ENCODE data around the gene USP47. TPM values are rescaled to one million over a fixed set of nuclear protein-coding genes. Genes with fewer than 3 reads are reported as not detected.

USP47 gene
- total and polyA plus RNA-seq, 2 of the 8 experiments (the other 6 are each of a cell fraction or from before 2014, with no cell fraction given) = 4.2 to 21.3 TPM

DNA sequence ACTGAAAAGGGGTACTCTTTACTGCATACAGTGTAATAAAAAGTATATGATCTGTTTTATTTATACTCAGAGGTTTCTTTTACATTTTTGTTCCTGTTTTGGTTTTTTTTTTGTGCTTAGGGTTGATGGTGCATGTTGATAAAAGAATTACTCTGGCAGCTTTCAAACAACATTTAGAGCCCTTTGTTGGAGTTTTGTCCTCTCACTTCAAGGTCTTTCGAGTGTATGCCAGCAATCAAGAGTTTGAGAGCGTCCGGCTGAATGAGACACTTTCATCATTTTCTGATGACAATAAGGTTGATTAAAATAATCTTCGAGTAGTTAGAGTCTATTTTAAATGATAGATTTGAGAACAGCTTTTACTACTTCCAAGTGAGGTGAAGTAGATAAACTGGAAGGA, 106.1 kb downstream of the USP47 start:
- no peak for DNase-seq (ENCODE audit: low read depth in 1 of 2, low spot score in 2 of 2)
- Histone ChIP-seq H3K79me1 (ENCODE audit: low read depth, low read length) (no peaks in the 10 kb centered on the region), H3K9ac (replicated peaks in 1 of 4; ENCODE audit: extremely low read depth in 1 of 4, low read depth in 3 of 4, low read length in 3 of 4) (no peak overlapping the region), H3K56ac (replicated peaks; ENCODE audit: insufficient read length, low read depth, low read length) (no peak overlapping the region), H2BK20ac (ENCODE audit: low read length) (no peak overlapping the region), H2BK5ac (ENCODE audit: low read depth, low read length) (no peak overlapping the region), H3K4ac (replicated peaks; ENCODE audit: insufficient read length, low read depth, low read length) (no peak overlapping the region), H3K36me3 (ENCODE audit: control insufficient read depth in 2 of 4, insufficient read depth in 4 of 4, low read length in 3 of 4) (peaks cover 0 to 13% (median under 1%) of the 10 kb centered on the region in 4 experiments; a peak in 4 of 8 replicates), H3K4me2 (ENCODE audit: insufficient read depth in 1 of 2, low read depth in 2 of 2, low read length in 2 of 2) (no peak overlapping the region), H4K91ac (replicated peaks; ENCODE audit: insufficient read length, low read length) (no peak overlapping the region), H2BK120ac (replicated peaks; ENCODE audit: low read depth, low read length) (no peak overlapping the region), H3K27me3 (replicated peaks in 1 of 4; ENCODE audit: control insufficient read depth in 3 of 4, extremely low read depth in 1 of 4, insufficient read depth in 3 of 4, low read length in 3 of 4) (no peaks in the 10 kb centered on the region), H2BK15ac (ENCODE audit: low read length) (no peak overlapping the region), H4K8ac (ENCODE audit: extremely low read depth, insufficient read depth, low read length) (no peak overlapping the region), H2BK12ac (ENCODE audit: low read depth, low read length) (no peak overlapping the region), H2AK5ac (ENCODE audit: low read depth, low read length) (no peak overlapping the region), H4K5ac (ENCODE audit: insufficient read length, low read depth, low read length) (no peak overlapping the region), H3K9me3 (ENCODE audit: insufficient read depth in 2 of 2, low read depth in 1 of 2, low read length in 1 of 2) (no peaks in the 10 kb centered on the region), H3K23ac (ENCODE audit: insufficient read length) (no peak overlapping the region), H2AFZ (ENCODE audit: low read length) (no peak overlapping the region), H3K18ac (ENCODE audit: extremely low read depth, low read length) (no peak overlapping the region), H3K4me3 (ENCODE audit: extremely low read depth in 1 of 4, insufficient read depth in 2 of 4, low read depth in 3 of 4, low read length in 4 of 4) (no peak overlapping the region), H4K20me1 (replicated peaks in 1 of 2; ENCODE audit: control insufficient read depth in 1 of 2, insufficient read depth in 2 of 2, low read length in 2 of 2) (peaks cover 0 to 3% of the 10 kb centered on the region in 2 experiments), H3K14ac (ENCODE audit: insufficient read length) (no peak overlapping the region), H3K27ac (ENCODE audit: low read depth, low read length) (no peak overlapping the region), H3K79me2 (ENCODE audit: control insufficient read depth in 1 of 2, insufficient read depth in 2 of 2, low read length in 2 of 2) (no peaks in the 10 kb centered on the region), H3K4me1 (replicated peaks in 1 of 4; ENCODE audit: control insufficient read depth in 3 of 4, insufficient read depth in 4 of 4, low read length in 3 of 4) (no peaks in the 10 kb centered on the region), H3K23me2 (ENCODE audit: low read depth, low read length) (no peaks in the 10 kb centered on the region)
- FAIRE-seq = no peak
- POLR2A ChIA-PET (ENCODE audit: partially characterized antibody) = interaction anchor here (0.9 kb wide), 1 partner anchor 8 kb away, joined by 4 read pairs; no protein-coding TSS in a partner anchor
- WGBS, 2 experiments (ENCODE audit: extremely low coverage in 1 of 2, insufficient coverage in 1 of 2, insufficient read length in 1 of 2, insufficient replicate concordance in 2 of 2, low coverage in 1 of 2, low lambda C conversion rate in 2 of 2, missing lambda C conversion rate in 1 of 2) = 96% methylated on average over 4 of the region's 4 CpGs; no CpG with 5 or more reads in 1 of the 2 experiments
- CTCF ChIA-PET (ENCODE audit: partially characterized antibody) = interaction anchor here (0.7 to 2.5 kb wide), 8 partner anchors 11 to 341 kb away, joined by 3 to 10 read pairs (median 4); no protein-coding TSS in a partner anchor
- no peak for TF ChIP-seq TCF12 (IDR thresholded peaks at IDR 0.05; ENCODE audit: low read depth, low read length)
- no peak for TF ChIP-seq ZNF274 (IDR thresholded peaks at IDR 0.05; ENCODE audit: borderline replicate concordance, extremely low read depth, low read length)
- no peak for TF ChIP-seq JUN (IDR thresholded peaks at IDR 0.05; ENCODE audit: low read depth, low read length)
- no peak for TF ChIP-seq ATF2 (IDR thresholded peaks at IDR 0.05; ENCODE audit: low read length)
- TF ChIP-seq SIX5 (IDR thresholded peaks at IDR 0.05; ENCODE audit: low read depth, low read length) = no peak
- TF ChIP-seq KDM5A (IDR thresholded peaks at IDR 0.05; ENCODE audit: low read length) = no peak
- no peak for TF ChIP-seq BACH1 (IDR thresholded peaks at IDR 0.05; ENCODE audit: low read length)
- no peak for TF ChIP-seq PHF8 (conservative IDR thresholded peaks at IDR 0.05; ENCODE audit: low read depth, low read length)
- TF ChIP-seq HDAC2 (IDR thresholded peaks at IDR 0.05; ENCODE audit: borderline replicate concordance in 1 of 2, low read depth in 2 of 2, low read length in 2 of 2) = no peak
- no peak for TF ChIP-seq CBX5 (IDR thresholded peaks at IDR 0.05; ENCODE audit: low read depth, low read length)
- TF ChIP-seq RXRA (IDR thresholded peaks at IDR 0.05; ENCODE audit: insufficient read depth, low read depth, low read length) = no peak
- TF ChIP-seq, protein P1, sequence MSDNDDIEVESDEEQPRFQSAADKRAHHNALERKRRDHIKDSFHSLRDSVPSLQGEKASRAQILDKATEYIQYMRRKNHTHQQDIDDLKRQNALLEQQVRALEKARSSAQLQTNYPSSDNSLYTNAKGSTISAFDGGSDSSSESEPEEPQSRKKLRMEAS (IDR thresholded peaks at IDR 0.05) = no peak
- TF ChIP-seq TEAD4 (IDR thresholded peaks at IDR 0.05; ENCODE audit: low read depth, low read length) = no peak
